PC-9 (cell line): ENCODE data around the gene ZFHX3. TPM values are rescaled to one million over a fixed set of nuclear protein-coding genes. Genes with fewer than 3 reads are reported as not detected.

Experiments used
- BruUV-seq: library from RNA; stranded (reverse); fragments of 400-500 nt; replicated peaks from 2 replicates; lab custom pipeline; 2021; lab: Mats Ljungman, UMichigan
- CTCF ChIA-PET: fragments of 300-600 bp; sonication (Branson Sonifier 250); formaldehyde crosslinking; loops from one replicate; lab custom pipeline; 2022; ENCODE audit warnings: antibody characterized with exemption; lab: Charles Lee
- POLR2A ChIA-PET: fragments of 300-600 bp; sonication (Branson Sonifier 250); formaldehyde crosslinking; loops from one replicate; lab custom pipeline; 2022; ENCODE audit warnings: antibody characterized with exemption; ENCODE audit not compliant: unreplicated experiment; lab: Charles Lee
- DNase-seq, 2 experiments: peaks; one replicate each; pipeline versions ENCODE4 v3.0.0 to v3.0.0-alpha.2; 2015 to 2022; ENCODE audit warnings: mixed read lengths in 1 of 2
- H2AFZ ChIP-seq: fragments of 200-600 bp; sonication (generic); 2 replicates; pipeline ENCODE4 v1.8.1; 2017; ENCODE audit warnings: antibody characterized with exemption
- H3F3A ChIP-seq: fragments of 200-600 bp; sonication (generic); 2 replicates; pipeline ENCODE4 v1.8.1; 2017; ENCODE audit warnings: antibody characterized with exemption, mild to moderate bottlenecking, low read depth; ENCODE audit not compliant: insufficient read depth
- H3K27ac ChIP-seq: fragments of 200-600 bp; sonication (generic); 2 replicates; pipeline ENCODE4 v1.6.1; 2016; ENCODE audit warnings: mixed run types
- H3K27me3 ChIP-seq: fragments of 200-600 bp; sonication (generic); 2 replicates; pipeline ENCODE4 v1.6.1; 2016; ENCODE audit warnings: low read depth, mixed run types; ENCODE audit not compliant: insufficient read depth
- H3K36me3 ChIP-seq: fragments of 200-600 bp; sonication (generic); 2 replicates; pipeline ENCODE4 v1.6.1; 2016; ENCODE audit warnings: low read depth, mixed run types
- H3K4me1 ChIP-seq: fragments of 200-600 bp; sonication (generic); replicated peaks from 2 replicates; pipeline ENCODE4 v1.6.1; 2016; ENCODE audit warnings: mixed run types; ENCODE audit not compliant: insufficient read depth
- H3K4me2 ChIP-seq: fragments of 200-600 bp; sonication (generic); 2 replicates; pipeline ENCODE4 v1.6.1; 2017; ENCODE audit warnings: mixed run types
- H3K4me3 ChIP-seq: fragments of 200-600 bp; sonication (generic); 2 replicates; pipeline ENCODE4 v1.6.1; 2016; ENCODE audit warnings: mixed run types
- H3K79me2 ChIP-seq: fragments of 200-600 bp; sonication (generic); 2 replicates; pipeline ENCODE4 v1.6.1; 2017; ENCODE audit warnings: low read depth, mixed run types
- H3K9me2 ChIP-seq: fragments of 200-600 bp; sonication (generic); 2 replicates; pipeline ENCODE4 v1.8.1; 2017; ENCODE audit warnings: mild to moderate bottlenecking; ENCODE audit not compliant: insufficient read depth
- H3K9me3 ChIP-seq: fragments of 200-600 bp; sonication (generic); 2 replicates; pipeline ENCODE4 v1.8.1; 2016; ENCODE audit warnings: low read depth; ENCODE audit not compliant: insufficient read depth
- H4K20me1 ChIP-seq: fragments of 200-600 bp; sonication (generic); 2 replicates; pipeline ENCODE4 v1.8.1; 2017; ENCODE audit not compliant: insufficient read depth
- CTCF ChIP-seq: fragments of 200-600 bp; sonication (generic); conservative IDR thresholded peaks from 2 replicates; pipeline ENCODE4 v1.6.1; 2017; ENCODE audit warnings: mixed run types, antibody characterized with exemption, mild to moderate bottlenecking, moderate library complexity
- EZH2 ChIP-seq: fragments of 200-600 bp; sonication (generic); IDR thresholded peaks from 2 replicates; pipeline ENCODE4 v1.8.0; 2017; ENCODE audit warnings: antibody characterized with exemption, low read depth
- intact Hi-C: fragments of 100-400 bp; cut with micrococcal nuclease; formaldehyde crosslinking; loops from one replicate; pipeline ENCODE4 v1.10.0; 2022; ENCODE audit not compliant: unreplicated experiment
- total RNA-seq: library from RNA; stranded (reverse); gene quantifications from 2 replicates; pipeline ENCODE4 v1.2.3, GENCODE V29; 2021

Gene ZFHX3
- total RNA-seq, 1 experiment from 2014 or later, result 23.1 TPM

GRCh38 chr16:72838586-72838910, 209.4 kb downstream of the ZFHX3 start:
- no TSS peak for BruUV-seq
- no peak overlapping the region for H3K4me2 ChIP-seq
- CTCF ChIA-PET, result no interaction called here

GRCh38 chr16:72837846-72838585, 209.9 kb downstream of the ZFHX3 start:
- Histone ChIP-seq H3K27me3 (no peaks in the 10 kb centered on the region), H3K79me2 (0 out of 2 replicates have a peak, but pooled peaks cover 6% of the 10 kb centered on the region), H3K4me3 (no peak overlapping the region), H3K9me3 (no peaks in the 10 kb centered on the region), H3K36me3 (no peaks in the 10 kb centered on the region), H2AFZ (no peak overlapping the region), H3K4me1 (0 out of 2 replicates have a peak, but pooled peaks cover 5% of the 10 kb centered on the region), H3K4me2 (no peak overlapping the region), H4K20me1 (no peaks in the 10 kb centered on the region), H3K9me2 (no peaks in the 10 kb centered on the region), H3K27ac (no peak overlapping the region), H3F3A (peaks cover 4% of the 10 kb centered on the region; the same call in 1 of the 2 replicates)
- BruUV-seq, result no TSS peak
- POLR2A ChIA-PET, result no interaction called here
- intact Hi-C loops, result no loop called here
- no peak for DNase-seq
- TF ChIP-seq EZH2, result no peak
- TF ChIP-seq CTCF, result no peak
- CTCF ChIA-PET, result no interaction called here

More at GRCh38 chr16:72838586-72838910, 209.4 kb downstream of the ZFHX3 start:
- intact Hi-C loops, result no loop called here
- H3K27me3 ChIP-seq, result no peaks in the 10 kb centered on the region
- no peaks in the 10 kb centered on the region for H3K9me3 ChIP-seq
- no peaks in the 10 kb centered on the region for H4K20me1 ChIP-seq
- H3K4me1 ChIP-seq, result 0 out of 2 replicates have a peak, but pooled peaks cover 5% of the 10 kb centered on the region
- no peak for TF ChIP-seq EZH2
- no peak for TF ChIP-seq CTCF
- H3K79me2 ChIP-seq, result 0 out of 2 replicates have a peak, but pooled peaks cover 6% of the 10 kb centered on the region
- no peak overlapping the region for H3K27ac ChIP-seq
- H3F3A ChIP-seq, result no peaks in the 10 kb centered on the region; the same call in 1 of the 2 replicates
- H3K36me3 ChIP-seq, result no peaks in the 10 kb centered on the region
- POLR2A ChIA-PET, result no interaction called here
- no peak for DNase-seq
- H3K4me3 ChIP-seq, result no peak overlapping the region
- no peaks in the 10 kb centered on the region for H3K9me2 ChIP-seq
- no peak overlapping the region for H2AFZ ChIP-seq

GRCh38 chr16:72836985-72837384, 210.9 kb downstream of the ZFHX3 start:
- Histone ChIP-seq H3K4me1 (0 out of 2 replicates have a peak, but pooled peaks cover 5% of the 10 kb centered on the region), H3K79me2 (0 out of 2 replicates have a peak, but pooled peaks cover 6% of the 10 kb centered on the region), H3K27ac (no peak overlapping the region), H3K9me2 (no peaks in the 10 kb centered on the region), H2AFZ (no peak overlapping the region), H3K36me3 (no peaks in the 10 kb centered on the region), H3K4me3 (no peak overlapping the region), H3K9me3 (no peaks in the 10 kb centered on the region), H3F3A (peaks cover 7% of the 10 kb centered on the region; the same call in 1 of the 2 replicates), H3K27me3 (no peaks in the 10 kb centered on the region), H3K4me2 (no peak overlapping the region), H4K20me1 (no peaks in the 10 kb centered on the region)
- CTCF ChIA-PET, result interaction anchor here (0.7 kb wide), 1 partner anchor 709 kb away, joined by 12 read pairs; no protein-coding TSS in a partner anchor
- TF ChIP-seq CTCF (no peak; the same call in 1 of the 2 replicates), EZH2 (no peak)
- DNase-seq, result no peak
- POLR2A ChIA-PET, result no interaction called here
- intact Hi-C loops, result no loop called here
- BruUV-seq, result no TSS peak
